HG02623 (cell line): ENCODE results near the gene WFS1.

Experiments
- ATAC-seq: cut with Tn5 transposase; IDR thresholded peaks from one replicate; pipeline ENCODE4 v1.9.1; 2021; ENCODE audit warnings: moderate library complexity; ENCODE audit not compliant: unreplicated experiment

WFS1 gene

GRCh38 chr4:6336166-6336565, 66.5 kb downstream of the WFS1 start:
- ATAC-seq: no peak

GRCh38 chr4:6337331-6337935, 67.8 kb downstream of the WFS1 start:
- no peak for ATAC-seq

- no peak for ATAC-seq
Observed at GRCh38 chr4:6338175-6338950, 68.7 kb downstream of the WFS1 start.

GRCh38 chr4:6338951-6339817, 69.5 kb downstream of the WFS1 start:
- no peak for ATAC-seq

GRCh38 chr4:6339818-6340445, 70.3 kb downstream of the WFS1 start:
- ATAC-seq: no peak

- ATAC-seq: no peak
Observed at GRCh38 chr4:6340446-6341015, 70.9 kb downstream of the WFS1 start.

- ATAC-seq: no peak
Observed at GRCh38 chr4:6341696-6342095, 72.0 kb downstream of the WFS1 start.

GRCh38 chr4:6342530-6343293, 73.1 kb downstream of the WFS1 start:
- ATAC-seq: no peak

- ATAC-seq: no peak
Observed at GRCh38 chr4:6343939-6344408, 74.3 kb downstream of the WFS1 start.

GRCh38 chr4:6345096-6345830, 75.6 kb downstream of the WFS1 start:
- no peak for ATAC-seq

- no peak for ATAC-seq
Observed at GRCh38 chr4:6345866-6346265, 76.2 kb downstream of the WFS1 start.

GRCh38 chr4:6346373-6347110, 76.9 kb downstream of the WFS1 start:
- ATAC-seq: no peak

GRCh38 chr4:6347511-6348045, 77.9 kb downstream of the WFS1 start:
- ATAC-seq: no peak

- ATAC-seq: no peak
Observed at GRCh38 chr4:6348408-6348807, 78.8 kb downstream of the WFS1 start.

- no peak for ATAC-seq
Observed at GRCh38 chr4:6349896-6350603, 80.4 kb downstream of the WFS1 start.

GRCh38 chr4:6350646-6351045, 81.0 kb downstream of the WFS1 start:
- no peak for ATAC-seq

GRCh38 chr4:6351246-6352000, 81.8 kb downstream of the WFS1 start:
- ATAC-seq: no peak
